ENCODE results near the gene APBB2.

DNA sequence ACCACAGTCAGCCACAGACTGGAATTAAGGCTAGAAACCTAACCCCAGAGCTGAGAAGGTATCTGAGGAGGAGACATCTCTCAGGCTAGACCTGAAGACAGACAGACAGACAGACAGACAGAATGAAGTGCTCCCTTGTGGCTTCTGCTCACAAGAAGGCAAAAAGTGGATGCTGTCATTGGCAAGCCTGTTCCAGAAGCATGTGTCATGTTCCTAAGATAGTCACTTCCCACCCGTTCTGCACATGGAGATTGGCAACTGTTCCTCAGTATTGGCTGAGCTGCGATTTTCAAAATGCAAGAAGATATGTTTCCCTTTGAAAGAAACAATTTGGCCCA, 298.2 kb downstream of the APBB2 start:
- TF ChIP-seq, protein P1, sequence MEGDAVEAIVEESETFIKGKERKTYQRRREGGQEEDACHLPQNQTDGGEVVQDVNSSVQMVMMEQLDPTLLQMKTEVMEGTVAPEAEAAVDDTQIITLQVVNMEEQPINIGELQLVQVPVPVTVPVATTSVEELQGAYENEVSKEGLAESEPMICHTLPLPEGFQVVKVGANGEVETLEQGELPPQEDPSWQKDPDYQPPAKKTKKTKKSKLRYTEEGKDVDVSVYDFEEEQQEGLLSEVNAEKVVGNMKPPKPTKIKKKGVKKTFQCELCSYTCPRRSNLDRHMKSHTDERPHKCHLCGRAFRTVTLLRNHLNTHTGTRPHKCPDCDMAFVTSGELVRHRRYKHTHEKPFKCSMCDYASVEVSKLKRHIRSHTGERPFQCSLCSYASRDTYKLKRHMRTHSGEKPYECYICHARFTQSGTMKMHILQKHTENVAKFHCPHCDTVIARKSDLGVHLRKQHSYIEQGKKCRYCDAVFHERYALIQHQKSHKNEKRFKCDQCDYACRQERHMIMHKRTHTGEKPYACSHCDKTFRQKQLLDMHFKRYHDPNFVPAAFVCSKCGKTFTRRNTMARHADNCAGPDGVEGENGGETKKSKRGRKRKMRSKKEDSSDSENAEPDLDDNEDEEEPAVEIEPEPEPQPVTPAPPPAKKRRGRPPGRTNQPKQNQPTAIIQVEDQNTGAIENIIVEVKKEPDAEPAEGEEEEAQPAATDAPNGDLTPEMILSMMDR (IDR thresholded peaks at IDR 0.05; ENCODE audit: low read depth, low read length, missing input control) = no peak
- no peak for TF ChIP-seq RXRA (IDR thresholded peaks at IDR 0.05)
- no peak for TF ChIP-seq JUND (IDR thresholded peaks at IDR 0.05)
- TF ChIP-seq SP1 (IDR thresholded peaks at IDR 0.05) = no peak
- TF ChIP-seq NR2F2 (IDR thresholded peaks at IDR 0.05) = no peak

Measured in liver (tissue), 3 donors.